KBM-7 (cell line): Measurements from ENCODE around the gene RAB30.

Experiments used
- DNase-seq: peaks from one replicate; pipeline ENCODE4 v3.0.0-alpha.2; 2015
- in situ Hi-C: fragments of 300-500 bp; cut with MboI; formaldehyde crosslinking; loops from 2 replicates; pipeline ENCODE4 v1.14.3; 2020; ENCODE audit warnings: low sequenced_read_pairs, low pct_unique_long_range_greater_than_20kb, mixed read lengths

The RAB30 gene

DNA sequence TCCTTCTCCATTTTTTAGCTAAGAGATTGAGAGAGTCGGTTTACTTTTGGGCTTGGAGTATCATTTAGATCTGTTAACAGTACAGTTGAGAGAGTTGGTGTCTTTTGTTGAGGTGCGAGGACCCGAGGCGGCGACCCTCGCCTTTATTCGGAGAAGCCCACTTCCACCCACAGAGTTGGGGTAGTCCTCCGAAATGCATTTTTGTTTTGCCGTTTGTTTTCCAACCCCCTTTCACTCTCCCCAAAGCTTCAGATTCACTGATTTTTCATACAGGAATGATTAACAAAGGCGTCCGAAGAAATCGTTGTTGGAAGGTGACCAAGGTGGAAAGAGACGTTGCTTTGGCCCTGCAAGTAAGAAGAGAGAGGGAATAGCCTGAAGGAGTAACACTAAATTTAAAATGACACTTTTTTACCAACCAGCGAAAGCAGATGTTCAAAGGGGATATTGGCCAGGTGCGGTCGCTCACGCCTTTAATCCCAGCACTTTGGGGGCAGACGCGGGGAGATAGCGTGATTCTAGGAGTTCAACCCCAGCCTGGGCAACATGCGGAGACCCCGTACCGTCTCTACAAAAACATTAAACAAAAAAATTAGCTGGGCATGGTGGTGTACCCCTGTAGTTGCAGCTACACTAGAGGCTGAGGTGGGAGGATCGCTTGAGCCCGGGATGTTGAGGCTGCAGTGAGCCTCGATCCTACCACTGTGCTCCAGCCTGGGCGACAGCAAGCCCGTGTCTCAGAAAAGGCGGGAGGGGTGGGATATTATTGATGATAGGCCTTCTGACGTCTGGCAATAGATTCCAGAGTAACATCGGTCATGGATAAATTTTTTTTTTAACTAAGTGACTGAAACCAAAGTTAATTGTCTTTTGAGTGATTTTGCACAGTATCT is 899 bp upstream of the RAB30 start:
- no peak for DNase-seq
- in situ Hi-C loops = no loop called here

DNA sequence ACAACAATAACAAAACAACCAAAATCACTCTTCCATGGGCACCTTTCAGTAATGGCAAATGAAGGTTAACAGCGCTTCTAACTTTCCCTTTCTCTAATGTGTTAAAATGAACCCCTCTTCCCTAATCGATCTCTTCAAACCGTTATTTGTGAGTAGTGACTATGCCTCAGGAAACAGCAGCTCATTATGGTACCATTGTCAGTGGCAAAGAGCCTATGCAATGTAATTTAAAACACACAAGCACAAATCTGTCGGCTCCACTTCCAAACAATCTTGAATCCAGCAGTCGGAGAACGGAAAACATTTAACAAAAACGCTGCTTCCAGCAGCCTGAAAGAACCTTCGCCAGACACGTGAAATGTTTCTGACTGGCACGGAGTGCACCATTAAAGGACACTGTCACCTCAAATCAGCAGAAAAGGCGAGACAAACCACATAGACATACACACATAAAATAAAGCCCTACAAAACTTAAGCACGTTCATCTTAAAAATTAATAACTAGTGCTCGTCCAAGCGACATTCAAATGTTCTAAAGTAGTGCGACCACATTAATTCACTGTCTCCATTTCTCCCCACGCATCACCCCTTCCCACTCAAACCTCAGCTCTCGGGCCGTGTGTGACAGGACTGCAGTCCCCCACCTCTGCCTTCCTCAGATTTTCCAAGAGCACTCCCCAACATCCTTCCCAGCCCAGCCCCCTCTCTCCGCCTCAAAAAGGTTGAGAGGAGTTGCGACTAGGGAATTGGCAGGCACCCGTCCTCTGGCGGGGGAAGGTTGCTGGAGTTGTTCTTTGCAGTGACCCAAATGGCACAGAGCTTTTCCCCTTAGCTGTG is 748 bp downstream of the RAB30 start:
- in situ Hi-C loops = no loop called here
- DNase-seq = peak; percentile 32

DNA sequence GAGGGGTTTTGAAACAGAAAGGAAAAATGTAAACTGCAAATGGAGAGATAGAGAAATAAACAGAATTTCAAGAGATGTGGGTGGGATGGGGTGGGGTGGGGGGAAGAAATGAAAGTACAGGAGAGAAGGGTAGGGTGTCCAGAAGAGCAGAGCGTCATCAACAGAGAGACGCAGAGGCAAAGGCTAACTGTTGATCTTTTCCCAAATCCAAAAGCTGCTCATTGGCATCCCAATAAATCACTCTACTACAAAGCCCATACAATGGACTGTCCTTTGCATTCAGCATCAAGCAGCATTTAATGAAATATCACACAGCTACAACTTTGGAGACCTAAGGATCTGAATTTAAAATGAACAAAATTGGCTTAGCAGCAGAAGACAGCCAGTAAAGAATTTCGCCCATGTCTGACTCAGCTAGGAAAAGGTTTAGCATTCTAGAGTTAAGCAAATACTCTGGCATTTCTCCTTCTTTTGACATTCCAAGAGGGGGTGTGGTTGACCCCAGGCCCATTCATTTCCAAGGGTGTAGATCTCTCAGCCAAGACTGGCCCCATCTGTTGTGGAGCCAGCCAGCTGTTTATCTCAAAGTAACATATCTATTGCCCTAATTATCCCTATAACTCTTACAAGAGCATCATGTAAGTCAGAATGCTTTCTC is 1.5 kb downstream of the RAB30 start:
- no peak for DNase-seq
- in situ Hi-C loops = no loop called here

DNA sequence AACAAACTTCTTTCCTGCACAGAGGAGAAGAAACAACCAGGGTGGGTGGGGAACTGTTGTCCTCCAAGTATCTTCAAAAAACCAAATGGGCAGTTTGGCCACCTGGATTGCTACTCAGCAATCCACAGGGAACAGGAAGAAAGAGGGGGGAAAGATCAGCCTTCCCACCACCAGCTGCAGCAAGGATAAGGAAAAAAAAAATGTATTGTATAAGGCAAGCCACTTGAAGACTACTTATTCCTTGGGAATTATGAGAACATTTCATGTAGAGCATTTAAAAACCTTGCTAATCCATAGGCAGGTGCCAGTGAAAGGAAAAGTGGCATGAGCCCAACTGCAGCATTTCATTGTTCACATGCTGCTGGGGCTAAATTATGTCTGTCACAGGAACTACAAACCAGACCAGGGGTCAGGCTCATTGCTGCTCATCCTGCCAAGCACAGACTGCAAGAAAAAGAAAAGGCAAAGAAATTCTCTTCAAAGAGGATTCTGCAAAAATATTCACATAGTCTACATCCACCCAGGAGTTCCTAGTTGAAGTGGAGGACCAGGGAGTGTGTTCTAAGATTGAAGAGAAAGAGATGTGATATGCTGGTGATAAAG is 2.2 kb downstream of the RAB30 start:
- in situ Hi-C loops = no loop called here
- DNase-seq = no peak

DNA sequence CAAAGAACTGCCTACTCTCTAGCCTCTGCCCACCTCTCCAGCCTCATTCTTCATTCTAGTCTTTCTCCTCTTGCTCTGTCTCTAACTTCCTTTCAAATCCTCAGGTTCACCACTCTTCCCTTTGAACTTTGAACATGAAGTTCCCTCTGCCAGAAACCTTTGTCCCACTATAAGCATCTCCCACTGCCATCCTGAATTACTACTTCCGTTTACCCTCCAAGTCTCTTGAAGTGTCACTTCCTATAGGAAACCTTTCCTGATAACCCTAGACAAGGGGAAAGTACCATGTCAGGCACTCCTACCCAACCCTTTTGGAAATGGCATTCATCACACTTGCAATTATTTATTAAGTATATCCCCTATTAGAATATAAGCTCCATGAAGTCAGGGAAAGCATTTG is 3.1 kb downstream of the RAB30 start:
- DNase-seq = no peak
- in situ Hi-C loops = no loop called here

DNA sequence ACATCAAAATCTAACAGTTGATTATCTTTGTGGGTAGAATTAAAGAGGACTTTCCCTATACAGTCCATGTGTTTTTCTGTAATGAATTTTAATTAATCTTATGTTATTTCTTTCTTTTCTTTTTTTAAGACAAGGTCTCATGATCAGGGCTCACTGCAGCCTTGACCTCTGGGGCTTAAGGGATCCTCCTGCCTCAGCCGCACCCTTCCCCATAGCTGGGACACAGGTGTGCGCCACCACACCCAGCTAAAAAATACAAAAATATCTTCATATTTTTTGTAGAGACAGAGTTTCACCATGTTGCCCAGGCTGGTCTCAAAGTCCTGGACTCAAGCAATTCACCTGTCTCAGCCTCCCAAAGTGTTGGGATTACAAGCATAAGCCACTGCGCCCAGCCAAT is 7.7 kb downstream of the RAB30 start:
- DNase-seq = no peak
- in situ Hi-C loops = no loop called here

DNA sequence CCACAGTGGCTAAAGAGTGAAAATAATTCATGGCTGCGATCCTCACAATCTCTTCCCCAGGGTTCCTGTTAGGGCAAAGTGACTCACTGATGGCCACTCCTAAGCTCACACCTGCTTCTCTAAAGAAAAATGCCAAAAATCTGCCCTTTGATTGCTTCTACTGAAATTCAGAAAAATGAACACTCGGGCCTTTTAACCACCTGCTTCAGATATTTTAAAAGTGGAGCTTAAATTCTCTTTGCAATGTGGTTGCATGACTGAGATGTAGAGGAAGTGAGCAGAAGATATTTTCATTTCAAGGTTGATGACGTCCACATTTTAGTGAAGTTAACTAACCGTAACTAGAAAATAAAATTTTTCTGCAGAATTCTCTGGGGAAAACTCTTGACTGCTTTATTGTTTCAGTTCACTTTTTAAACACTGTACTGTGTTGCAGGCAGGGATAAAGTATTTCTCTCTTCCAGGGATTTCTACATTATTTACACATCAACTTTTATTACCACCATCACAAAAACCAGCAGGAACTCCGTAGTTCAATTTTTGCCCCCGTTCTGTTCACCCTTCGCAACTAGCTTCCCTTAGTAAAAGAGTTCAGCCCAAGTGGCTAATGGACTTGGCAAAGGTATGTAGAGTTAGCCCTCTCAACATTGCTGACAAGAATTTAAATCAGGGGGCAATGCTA is 8.5 kb downstream of the RAB30 start:
- DNase-seq = peak; percentile 38
- in situ Hi-C loops = no loop called here

DNA sequence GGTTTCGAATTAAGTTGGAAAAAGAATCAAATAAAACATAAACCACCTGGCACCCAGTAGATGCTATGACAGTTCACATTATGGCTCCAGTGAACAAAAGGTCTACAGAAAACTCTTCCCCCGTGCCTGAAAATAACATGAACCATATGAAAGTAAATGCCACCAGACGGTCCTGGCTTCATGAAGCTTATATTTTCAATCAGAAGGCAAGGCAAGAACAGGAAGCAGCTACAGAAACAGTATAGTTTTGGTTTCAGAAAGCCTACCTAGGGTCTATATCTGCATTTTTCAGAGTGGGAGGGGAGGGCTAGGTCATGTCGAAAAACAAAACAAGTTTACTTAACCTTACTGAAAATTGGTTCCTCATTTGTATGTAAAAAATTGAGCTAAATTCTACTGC is 9.8 kb downstream of the RAB30 start:
- in situ Hi-C loops = no loop called here
- peak; percentile 19 for DNase-seq

DNA sequence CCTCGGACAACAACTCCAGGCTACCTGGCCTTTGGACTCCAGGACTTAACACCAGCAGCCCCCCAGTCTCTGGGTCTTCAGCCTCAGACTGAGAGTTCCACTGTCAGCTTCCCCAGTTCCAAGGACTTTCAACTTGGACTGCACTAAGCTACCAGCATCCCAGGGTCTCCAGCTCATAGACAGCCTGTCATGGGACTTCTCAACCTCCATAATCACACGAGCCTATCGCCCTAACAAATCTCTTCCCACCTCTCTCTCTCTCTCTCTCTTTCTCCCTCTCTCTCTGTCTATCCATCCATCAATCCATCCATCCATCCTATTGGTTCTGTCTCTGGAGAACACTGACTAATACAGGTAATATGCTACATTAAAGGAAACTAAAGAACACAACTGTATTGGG is 10.7 kb downstream of the RAB30 start:
- DNase-seq = no peak
- in situ Hi-C loops = no loop called here

DNA sequence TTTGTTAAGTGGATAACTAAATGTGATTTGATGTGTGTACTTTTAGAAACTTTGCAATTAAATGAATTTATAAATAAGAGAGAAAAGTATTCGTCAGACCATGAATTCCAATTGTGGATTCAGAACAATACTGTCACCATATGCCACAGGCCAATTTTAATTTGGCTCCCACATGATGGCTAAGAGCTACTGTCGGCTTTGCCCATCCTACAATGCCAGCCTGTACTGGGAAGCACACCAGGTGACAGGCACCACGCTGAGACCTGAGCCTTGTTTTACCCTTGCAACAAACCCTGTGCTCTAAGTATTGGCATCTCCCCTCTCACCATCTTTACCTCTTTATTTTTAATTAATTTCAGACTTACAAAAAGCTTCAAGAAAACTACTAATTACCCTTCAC is 14.0 kb downstream of the RAB30 start:
- no peak for DNase-seq
- in situ Hi-C loops = no loop called here

DNA sequence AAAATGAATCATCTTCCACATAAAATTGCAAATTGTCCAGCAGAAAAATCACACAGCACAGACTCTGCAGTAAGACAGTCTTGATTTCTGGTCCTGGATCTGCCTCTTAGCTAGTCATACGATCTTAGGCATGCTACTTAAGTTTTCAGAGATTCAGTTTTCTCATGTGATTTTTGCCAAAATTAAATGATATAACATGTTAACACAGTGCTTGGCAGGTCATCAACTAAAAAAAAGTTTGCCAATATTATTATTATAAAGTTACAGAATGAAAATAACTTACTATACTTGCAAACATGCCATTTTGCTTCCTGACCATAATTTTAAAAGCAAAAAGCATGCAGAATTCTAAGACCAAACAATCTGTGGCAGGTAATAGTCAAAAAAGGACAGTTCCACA is 15.1 kb downstream of the RAB30 start:
- in situ Hi-C loops = no loop called here
- DNase-seq = no peak

DNA sequence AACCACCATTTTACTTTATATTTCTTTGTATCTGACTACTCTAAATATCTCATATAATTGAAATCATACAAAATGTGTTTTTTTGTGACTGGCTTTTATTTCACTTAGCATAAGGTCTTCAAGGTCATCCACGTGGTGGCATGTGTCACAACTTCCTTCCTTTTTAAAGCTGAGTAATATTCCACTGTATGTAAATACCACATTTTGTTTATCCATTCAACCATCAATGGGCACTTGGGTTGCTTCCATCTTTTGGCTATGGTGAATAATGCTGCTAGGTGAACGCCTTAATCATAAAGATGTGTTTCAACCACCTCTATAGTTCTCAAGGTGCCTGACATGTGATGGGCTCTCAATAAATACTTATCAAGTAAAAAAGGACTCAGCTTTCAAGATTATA is 15.5 kb downstream of the RAB30 start:
- in situ Hi-C loops = no loop called here
- no peak for DNase-seq

DNA sequence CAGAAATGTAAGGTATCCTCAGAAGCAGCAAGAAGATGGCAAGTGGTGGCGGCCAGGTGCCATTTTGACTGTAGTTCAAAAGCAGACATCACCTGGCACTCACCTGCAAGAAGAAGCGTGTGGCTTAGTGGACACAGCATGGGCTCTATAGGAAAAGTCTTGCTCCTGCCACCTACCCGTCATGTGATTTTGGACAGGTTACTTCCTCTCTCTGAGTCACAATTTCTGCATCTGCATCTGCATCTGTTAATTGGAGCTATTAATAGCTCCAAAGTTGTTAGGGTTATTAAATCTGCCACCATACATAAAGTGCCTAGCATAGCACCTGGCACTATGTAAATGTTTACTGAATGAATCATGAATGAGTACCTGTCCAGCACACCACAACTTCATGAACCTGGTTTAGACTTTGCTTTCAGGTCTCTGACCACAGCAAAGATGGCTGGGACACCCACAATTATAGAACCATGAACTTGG is 16.8 kb downstream of the RAB30 start:
- in situ Hi-C loops = no loop called here
- no peak for DNase-seq

DNA sequence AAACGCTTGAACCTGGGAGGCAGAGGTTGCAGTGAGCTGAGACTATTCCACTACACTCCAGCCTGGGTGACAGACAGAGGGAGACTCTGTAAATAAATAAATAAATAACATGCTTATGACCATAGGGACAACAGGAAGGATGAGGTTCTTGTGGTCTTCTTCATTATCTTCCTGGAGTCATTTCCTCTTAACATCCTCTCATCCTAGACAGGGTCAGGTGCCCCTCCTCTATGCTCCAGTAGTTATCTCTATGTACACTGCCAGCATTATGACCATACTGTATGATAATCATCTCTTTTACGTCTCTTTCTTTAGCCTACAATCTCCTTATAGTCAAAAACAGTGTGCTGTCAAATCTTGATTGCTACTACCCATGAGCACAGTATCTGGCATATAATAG is 17.7 kb downstream of the RAB30 start:
- in situ Hi-C loops = no loop called here
- peak; percentile 31 for DNase-seq

DNA sequence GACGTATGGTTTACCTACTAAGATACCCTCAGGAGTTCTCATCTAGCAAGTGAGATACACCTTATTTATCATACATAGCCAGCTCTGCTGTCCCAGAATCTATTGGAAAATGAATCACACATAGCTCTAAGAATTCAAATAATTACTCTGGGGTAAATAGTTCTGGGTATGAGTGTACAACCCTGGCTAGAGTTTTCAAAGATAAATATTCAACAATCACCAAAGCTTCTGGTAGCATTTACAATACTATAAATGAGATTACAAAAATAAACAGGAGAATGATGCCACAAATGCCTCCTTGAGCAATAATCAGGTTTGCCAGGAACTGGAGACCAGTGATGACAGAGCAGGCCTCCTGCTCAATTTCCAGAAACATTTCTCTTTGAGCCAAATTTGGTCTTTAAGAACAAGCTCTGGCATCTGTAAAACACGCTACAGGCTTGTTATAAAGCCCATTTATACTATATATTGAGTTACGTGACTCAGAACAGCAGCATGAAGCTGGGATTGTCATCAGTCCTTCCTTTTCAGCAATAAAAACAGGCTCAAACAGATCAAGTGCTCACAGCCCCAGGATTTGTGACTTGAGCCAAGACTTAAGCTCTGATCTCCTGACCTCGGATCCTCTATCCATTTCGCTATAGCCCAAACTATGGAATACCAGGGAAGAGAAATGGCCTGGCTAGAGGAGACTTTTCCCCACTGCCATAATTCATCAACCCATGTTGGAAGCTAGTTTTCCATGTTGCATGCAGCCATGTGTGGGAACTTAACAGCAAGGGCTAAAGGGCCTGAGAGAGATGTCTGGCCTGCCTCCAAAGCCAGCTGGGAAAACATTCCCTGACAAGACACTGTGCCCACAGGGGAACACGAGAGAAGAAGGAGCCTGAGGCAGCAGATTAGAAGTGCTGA is 19.7 kb downstream of the RAB30 start:
- in situ Hi-C loops = no loop called here
- no peak for DNase-seq

DNA sequence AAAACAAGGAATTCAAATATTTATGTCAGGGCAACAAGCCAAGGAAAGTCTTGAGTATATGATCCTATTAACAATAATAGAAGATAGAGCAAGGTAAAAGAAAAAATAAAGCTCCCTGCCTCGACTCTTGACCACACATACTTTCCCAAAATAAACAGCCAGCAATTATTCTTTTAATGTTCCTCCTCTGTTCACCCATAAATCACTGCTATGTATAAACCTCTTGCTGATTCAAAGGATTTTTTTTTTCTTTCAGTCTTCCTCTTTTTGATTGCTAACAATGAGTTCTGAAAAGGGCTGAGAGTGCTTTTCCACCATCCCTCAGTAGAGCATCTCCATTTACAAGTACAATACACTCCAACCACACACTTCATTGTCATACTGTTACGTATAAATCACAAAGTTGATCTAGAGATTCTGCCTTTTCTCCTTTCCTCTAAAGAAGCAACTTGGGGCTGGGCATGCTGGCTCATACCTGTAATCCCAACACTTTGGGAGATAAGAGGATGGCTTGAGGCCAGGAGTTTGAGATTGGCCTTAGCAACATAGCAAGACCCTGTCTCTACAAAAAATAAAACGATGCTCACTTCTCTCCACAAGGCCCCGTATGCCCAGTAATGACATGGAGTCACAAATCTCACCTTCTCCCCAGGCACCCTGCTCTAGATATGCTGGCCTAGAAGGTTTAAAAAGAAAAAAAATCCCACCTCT is 24.0 kb downstream of the RAB30 start:
- DNase-seq = no peak

DNA sequence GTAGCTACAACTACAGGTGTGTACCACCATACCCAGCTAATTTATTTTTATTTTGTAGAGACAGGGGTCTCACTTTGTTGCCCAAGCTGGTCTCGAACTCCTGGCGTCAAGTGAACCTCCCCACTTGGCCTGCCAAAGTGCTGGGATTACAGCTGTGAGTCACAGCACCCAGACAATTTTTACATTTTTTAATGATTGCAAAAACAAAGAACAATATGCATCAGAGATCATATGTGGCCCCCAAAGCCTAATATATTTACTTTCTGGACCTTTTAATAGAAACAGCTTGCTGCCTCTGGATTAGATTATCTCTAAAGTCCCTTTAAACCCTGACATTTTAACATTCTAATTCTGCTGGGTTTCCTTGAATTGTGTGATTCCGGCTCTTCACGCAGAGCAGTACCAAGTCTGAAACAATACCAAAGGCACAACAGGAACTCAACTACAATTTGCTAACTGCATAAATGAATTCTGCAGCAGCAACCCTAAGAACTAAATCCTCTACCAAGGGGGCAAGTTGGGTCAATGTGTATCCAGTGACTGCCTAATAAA is 25.0 kb downstream of the RAB30 start:
- in situ Hi-C loops = no loop called here
- no peak for DNase-seq

More for the DNA sequence above, 24.0 kb downstream of the RAB30 start:
- in situ Hi-C loops = no loop called here
